Right forelimb (tissue), 1 donor: ENCODE measurements around the gene DHX32.
A peak's percentile ranks its signal among the peaks of the same experiment; 100 is the strongest.

Source experiments
- DNase-seq: peaks from one replicate; pipeline ENCODE4 v3.0.0-alpha.2; 2018

Gene DHX32

GRCh38 chr10:125801574-125801973 lies 79.5 kb downstream of the DHX32 start:
- DNase-seq, result no peak

DNA sequence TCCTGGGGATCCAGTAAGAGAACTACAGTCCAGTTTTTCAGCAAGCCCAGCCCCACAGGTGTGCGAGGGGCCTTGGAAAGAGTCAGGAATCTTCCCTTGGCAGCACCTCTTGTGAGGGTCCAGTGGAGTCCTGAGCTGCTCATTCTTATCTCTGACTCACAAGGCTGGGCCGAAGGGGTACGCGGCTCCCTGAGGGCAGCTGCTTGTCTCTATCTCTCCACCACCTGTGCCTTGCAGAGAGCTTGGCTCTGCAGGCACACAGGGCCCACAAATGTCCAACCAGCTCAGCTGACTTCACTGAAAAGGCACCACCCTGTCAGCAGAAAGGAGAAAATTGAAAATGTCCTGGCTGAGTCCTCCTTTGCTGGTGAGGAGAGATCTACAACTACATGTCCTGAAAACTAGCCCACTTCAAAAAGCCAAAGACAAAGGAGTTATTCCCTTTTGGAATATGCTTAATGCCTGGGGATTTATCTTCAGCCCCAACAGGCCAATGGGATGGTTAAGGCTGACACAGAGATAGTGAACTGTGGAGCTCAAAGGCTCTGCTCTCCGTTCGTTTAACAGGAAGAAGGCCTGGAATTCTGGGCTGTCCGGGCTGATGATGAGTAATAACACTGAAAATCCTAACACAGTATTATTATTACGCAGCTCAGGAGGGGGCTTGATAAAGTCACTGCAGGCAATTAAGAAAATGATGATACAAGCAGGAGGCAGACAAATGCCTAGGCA lies 81.5 kb downstream of the DHX32 start:
- DNase-seq, result no peak

GRCh38 chr10:125797994-125798662 lies 83.0 kb downstream of the DHX32 start:
- no peak for DNase-seq

DNA sequence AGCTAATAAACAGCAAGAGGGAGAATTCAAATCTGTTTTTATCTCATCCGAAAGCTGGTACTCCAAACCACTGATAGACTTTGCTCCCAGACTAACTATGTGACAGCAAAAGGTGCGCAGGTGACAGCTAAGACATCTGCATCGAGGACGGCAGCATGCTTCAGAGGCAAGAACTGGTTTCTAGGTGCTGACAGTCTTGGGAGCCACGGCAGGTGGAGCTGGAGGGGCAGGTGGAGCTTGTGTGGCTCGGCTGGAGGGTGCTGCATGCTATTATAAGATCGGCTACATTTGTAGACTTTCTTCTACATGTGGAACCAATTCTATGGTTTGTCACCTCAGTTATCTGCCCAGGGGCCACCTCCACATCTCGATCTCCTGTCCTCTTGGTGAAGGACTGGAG lies 83.7 kb downstream of the DHX32 start:
- no peak for DNase-seq

DNA sequence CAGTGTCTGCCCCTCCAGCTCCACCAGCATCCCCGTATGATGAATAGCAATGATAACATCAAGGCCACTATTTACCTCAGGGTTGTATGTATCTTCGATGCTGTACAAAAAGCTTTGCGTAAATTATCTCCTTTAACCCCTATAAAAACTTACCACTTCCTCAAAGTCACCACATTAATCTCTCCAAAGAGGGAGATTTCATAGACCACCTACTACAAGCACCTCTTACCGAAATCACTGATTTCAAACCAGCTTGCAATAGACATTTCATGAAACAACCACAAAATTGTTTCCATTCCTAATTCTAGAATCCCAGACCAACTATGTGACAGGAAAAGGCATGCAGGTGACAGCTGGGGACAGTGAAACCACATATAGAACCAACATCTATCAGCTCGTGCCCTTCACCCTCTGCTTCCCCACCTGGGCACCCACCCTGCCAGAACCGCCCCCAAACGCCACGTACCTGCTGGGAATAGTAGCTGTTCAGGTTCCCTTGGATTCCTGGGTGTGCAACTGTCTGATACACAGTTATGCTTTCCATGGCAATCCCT lies 85.4 kb downstream of the DHX32 start:
- DNase-seq, result no peak

DNA sequence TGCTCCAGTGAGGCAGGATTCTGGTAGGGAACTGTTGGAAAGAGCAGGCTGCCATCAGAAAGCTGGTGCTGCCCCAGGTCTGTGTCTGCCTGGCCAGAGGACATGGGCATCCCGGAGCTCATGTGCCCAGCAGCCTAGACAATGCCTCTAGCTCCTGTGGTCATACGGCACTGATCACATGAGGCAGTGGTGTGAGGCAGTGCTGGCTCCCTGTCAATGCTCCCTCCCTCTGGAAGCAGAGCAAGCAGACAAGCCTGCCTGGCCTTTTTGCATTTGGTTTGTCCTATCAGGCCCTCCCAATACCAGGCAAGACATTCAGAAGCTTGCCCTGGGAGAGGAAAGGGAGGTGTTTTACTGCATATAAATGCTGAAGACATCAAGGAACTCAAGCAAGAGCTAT lies 86.0 kb downstream of the DHX32 start:
- DNase-seq, result no peak

DNA sequence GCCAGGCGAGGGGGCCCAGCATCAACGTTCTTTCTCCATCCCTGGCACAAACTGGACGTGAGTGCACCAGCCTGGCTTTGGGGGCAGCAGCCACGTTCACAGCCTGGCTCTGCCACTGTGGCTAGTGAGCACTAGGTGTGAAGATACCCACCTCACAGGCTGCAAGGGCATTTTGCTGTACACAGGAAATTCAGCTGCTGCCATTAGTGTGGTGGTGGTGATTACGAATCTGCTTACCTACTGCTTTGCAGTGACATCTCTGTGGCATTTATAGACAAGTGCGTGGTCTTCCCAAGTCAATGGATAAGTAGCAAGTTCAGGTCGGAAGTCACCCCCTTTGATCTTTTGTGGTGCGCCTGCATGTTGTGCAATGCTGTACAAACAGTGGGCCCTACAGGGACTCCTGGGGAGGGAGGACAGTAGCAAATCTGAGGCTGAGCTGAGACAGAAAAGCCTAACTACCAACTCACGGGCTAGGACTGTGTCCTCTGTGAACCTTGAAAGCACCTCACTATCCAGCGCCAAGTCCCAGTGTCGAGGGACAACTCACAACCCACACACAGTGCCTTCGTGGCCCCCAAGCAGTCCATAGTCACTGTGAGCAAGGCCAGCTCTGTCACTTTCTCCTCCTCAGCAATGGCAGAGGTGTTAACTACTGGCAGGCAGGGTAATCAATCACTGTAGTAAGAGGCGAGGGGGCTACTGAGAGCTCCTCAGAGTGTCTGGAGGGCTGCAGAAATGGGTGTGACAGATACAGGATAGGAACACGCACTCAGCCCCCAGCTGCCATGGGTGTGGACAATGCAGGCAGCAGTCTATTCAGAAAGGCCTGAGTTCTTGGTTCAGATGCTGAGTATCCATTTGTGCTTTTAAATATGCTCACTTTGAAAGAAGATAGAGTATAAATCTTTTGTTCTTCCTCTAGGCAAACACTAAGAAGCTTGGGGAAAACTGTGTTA lies 88.5 kb downstream of the DHX32 start:
- no peak for DNase-seq

DNA sequence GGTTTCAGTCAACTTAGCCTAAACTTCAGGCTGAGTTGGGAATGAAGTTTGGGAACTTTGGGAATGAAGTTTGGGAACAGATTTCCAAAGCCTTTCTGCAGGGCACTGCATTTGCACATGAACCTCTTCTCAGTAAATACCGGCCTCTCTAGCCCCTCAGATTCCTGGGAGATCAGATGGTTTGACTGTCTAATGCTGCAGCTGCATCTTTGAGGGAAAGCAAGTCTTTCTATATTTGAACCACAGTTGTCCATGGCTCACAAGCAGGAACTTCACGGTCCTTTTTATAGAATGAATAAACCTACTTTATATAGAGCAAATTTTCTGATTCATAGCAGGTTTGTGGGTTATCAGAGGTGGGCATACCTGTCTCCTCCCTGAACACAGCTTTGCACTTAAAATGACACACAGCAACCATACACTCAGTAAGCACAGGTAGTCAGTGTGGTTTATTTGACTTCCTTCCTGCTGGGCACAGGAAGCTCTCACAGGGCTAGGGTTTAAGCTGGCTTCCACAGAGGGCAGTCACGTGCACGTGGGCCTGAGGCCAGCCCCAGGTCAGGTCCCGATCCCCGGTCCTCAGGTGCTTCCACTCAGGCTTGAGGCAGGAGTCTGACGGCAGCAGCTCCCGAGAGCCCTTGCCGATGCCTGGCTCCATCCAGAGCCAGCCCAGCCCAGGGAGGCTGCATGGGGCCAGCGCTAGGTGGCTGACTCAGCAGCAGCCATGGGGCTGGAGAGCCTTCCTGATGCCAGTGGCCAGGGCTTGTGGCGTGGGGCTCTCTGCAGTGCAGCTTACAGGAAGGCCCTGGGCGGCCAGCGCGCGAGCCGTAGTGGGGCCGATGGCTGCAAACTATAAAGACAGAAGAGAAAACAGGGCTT lies 92.7 kb downstream of the DHX32 start:
- DNase-seq, result peak; percentile 19
